Pancreas (tissue), 10 donors: Measurements from ENCODE around the gene PCED1B. TPM values are rescaled to one million over a fixed set of nuclear protein-coding genes. Genes with fewer than 3 reads are reported as not detected.

Experiments used
- ATAC-seq, 4 donors: fragments of 200-7000 bp; cut with Tn5 transposase; one replicate each; pipeline versions ENCODE4 v1.8.0 to v1.9.1; 2020; ENCODE audit warnings: mild to moderate bottlenecking in 4 of 4, moderate library complexity in 4 of 4
- DNase-seq, 6 donors: peaks; one replicate each; pipeline ENCODE4 v3.0.0-alpha.2; 2020
- FAIRE-seq: peaks from 2 replicates; lab custom pipeline; 2012; peaks lifted over from hg19 to GRCh38; lab: Jason Lieb, UNC
- H3K27ac ChIP-seq, 4 donors: fragments of 200-600 bp; sonication (generic); 1 replicate in 3 of 4; 2 replicates in 1 of 4; pipeline versions ENCODE4 v1.5.0 to v1.8.0; 2020
- H3K27me3 ChIP-seq, 4 donors: fragments of 200-600 bp; one replicate each; pipeline ENCODE4 v1.8.0; 2021
- H3K36me3 ChIP-seq, 3 donors: fragments of 200-600 bp; sonication (generic) in 1 of 3; one replicate each; pipeline versions ENCODE4 v1.5.0 to v1.8.0; 2020 to 2021
- H3K4me1 ChIP-seq, 3 donors: fragments of 200-600 bp; one replicate each; pipeline ENCODE4 v1.8.0; 2021
- H3K4me3 ChIP-seq, 4 donors: fragments of 200-600 bp; sonication (generic) in 2 of 4; one replicate each; pipeline versions ENCODE4 v1.5.0 to v1.8.0; 2020 to 2021
- H3K9me3 ChIP-seq, 4 donors: fragments of 200-600 bp; one replicate each; pipeline ENCODE4 v1.8.0; 2021
- CTCF ChIP-seq, 4 donors: fragments of 200-600 bp; sonication (generic) in 3 of 4; IDR thresholded peaks; one replicate each; pipeline versions ENCODE4 v1.5.0 to v1.8.0; 2021; ENCODE audit warnings: antibody characterized with exemption in 4 of 4
- WGBS, 2 donors: extraction: QIAGEN DNeasy Blood & Tissue Kit; methylation state at CpG; one replicate each; pipeline ENCODE4 v1.1.7; 2013; 5-methylcytosine and 5-hydroxymethylcytosine counted together
- intact Hi-C, 3 donors: fragments of 100-400 bp; cut with DNase I; formaldehyde crosslinking; loops; one replicate each; pipeline versions ENCODE4 v1.11.1 to v1.14.2; 2022
- polyA plus RNA-seq, 2 donors: library from polyadenylated mRNA; stranded (reverse); fragments of 200-250 nt; gene quantifications; one replicate each; pipeline ENCODE4 v1.2.3, GENCODE V29; 2013
- total RNA-seq, 6 donors: library from RNA; stranded (reverse); fragmentation: NEBNext Ultra II Directional in 4 of 6; extraction: Animal tissue kit (Norgen Biotek cat#: 25700) in 4 of 6; gene quantifications; one replicate each; pipeline versions ENCODE4 v1.2.1 to v1.2.4, GENCODE V29; 2021 to 2023
- donor health status: healthy with polysubstance abuse.
- donor health status: DM: no; HTN: no; CAD: no; lungs with moderate emphysema.
- donor health status: DM: no; HTN: no; CAD: no.
- donor health status: control.
- donor health status: control.
- donor health status: Bipolar disorder and iron deficiency.
- donor health status: DM: yes; HTN: yes; CAD: no.
- donor health status: DM: no; HTN: no; CAD: no.
- donor health status: DM: no; HTN: no; CAD: no.
- donor health status: DM: yes; HTN: yes; CAD: no.

PCED1B gene
- total and polyA plus RNA-seq, 8 donors = 0.71 to 6.4 (median 1.7) TPM

- Histone ChIP-seq H3K27me3 (no peaks in the 10 kb centered on the region), H3K27ac (peak overlapping the region in 1 of 4 donors; percentile 14), H3K36me3 (no peaks in the 10 kb centered on the region), H3K4me1 (peaks cover 8 to 21% (median 15%) of the 10 kb centered on the region in 3 donors), H3K4me3 (no peak overlapping the region), H3K9me3 (no peaks in the 10 kb centered on the region)
- ATAC-seq (no peak), FAIRE-seq (no peak), DNase-seq (no peak)
- intact Hi-C loops = loop anchor here in 2 of 3 donors (5.0 to 10.0 kb wide), 3 partner anchors 278 to 743 kb away; no protein-coding TSS in a partner anchor
- 75 to 79% methylated on average over 5 of the region's 5 CpGs for WGBS, 2 donors
- TF ChIP-seq CTCF (IDR thresholded peaks at IDR 0.05) = no peak
Measured at GRCh38 chr12:47033789-47034555, 45.4 kb upstream of the PCED1B start.

GRCh38 chr12:47034661-47035060 is 44.8 kb upstream of the PCED1B start:
- TF ChIP-seq CTCF (IDR thresholded peaks at IDR 0.05) = no peak
- Histone ChIP-seq H3K9me3 (no peaks in the 10 kb centered on the region), H3K36me3 (no peaks in the 10 kb centered on the region), H3K4me3 (no peak overlapping the region), H3K27me3 (no peaks in the 10 kb centered on the region), H3K27ac (no peak overlapping the region), H3K4me1 (peaks cover 8 to 23% (median 22%) of the 10 kb centered on the region in 3 donors)
- DNase-seq = no peak
- FAIRE-seq = no peak
- intact Hi-C loops = loop anchor here in 2 of 3 donors (5.0 to 10.0 kb wide), 3 partner anchors 278 to 743 kb away; no protein-coding TSS in a partner anchor
- ATAC-seq = no peak
- WGBS, 2 donors = 77 to 80% methylated on average over 2 of the region's 2 CpGs

GRCh38 chr12:47035484-47035883 is 43.9 kb upstream of the PCED1B start:
- ATAC-seq (peak in 1 of 4 donors; percentile 6), FAIRE-seq (no peak), DNase-seq (no peak)
- peaks cover 8 to 30% (median 23%) of the 10 kb centered on the region in 3 donors for H3K4me1 ChIP-seq
- intact Hi-C loops = loop anchor here in 1 of 3 donors (10.0 kb wide), 1 partner anchor 649 kb away; no protein-coding TSS in a partner anchor
- H3K27me3 ChIP-seq = no peaks in the 10 kb centered on the region
- no peaks in the 10 kb centered on the region for H3K9me3 ChIP-seq
- peak overlapping the region in 1 of 4 donors; percentile 24 for H3K27ac ChIP-seq
- no peak overlapping the region for H3K4me3 ChIP-seq
- WGBS, 2 donors = 58 to 61% methylated on average over 3 of the region's 3 CpGs
- H3K36me3 ChIP-seq = no peaks in the 10 kb centered on the region
- no peak for TF ChIP-seq CTCF (IDR thresholded peaks at IDR 0.05)

GRCh38 chr12:47038270-47038748 is 41.1 kb upstream of the PCED1B start:
- no peaks in the 10 kb centered on the region for H3K9me3 ChIP-seq
- intact Hi-C loops = loop anchor here in 1 of 3 donors (10.0 kb wide), 1 partner anchor 646 kb away; no protein-coding TSS in a partner anchor
- FAIRE-seq (peak; percentile 69), ATAC-seq (peak; percentile 86 to 93 (median 88)), DNase-seq (no peak)
- WGBS, 2 donors = 16% methylated on average over 1 of the region's 1 CpG
- H3K4me1 ChIP-seq = peaks cover 8 to 30% (median 23%) of the 10 kb centered on the region in 3 donors
- H3K27me3 ChIP-seq = no peaks in the 10 kb centered on the region
- no peak for TF ChIP-seq CTCF (IDR thresholded peaks at IDR 0.05)
- H3K4me3 ChIP-seq = peak overlapping the region in 2 of 4 donors; percentile 6 to 10
- H3K27ac ChIP-seq = peak overlapping the region in 3 of 4 donors; percentile 22 to 81 (median 73)
- no peaks in the 10 kb centered on the region for H3K36me3 ChIP-seq
